GM10266 (cell line): ENCODE measurements around the gene MYMK.

ENCODE experiments used
- DNase-seq: peaks from one replicate; pipeline ENCODE4 v3.0.0; 2012; ENCODE audit errors: extremely low spot score
- CTCF ChIP-seq: IDR thresholded peaks from 2 replicates; pipeline ENCODE4 v1.5.1; 2012; ENCODE audit warnings: mild to moderate bottlenecking, low read depth; ENCODE audit not compliant: control insufficient read depth, insufficient read depth; ENCODE audit errors: missing control alignments

The MYMK gene

GRCh38 chr9:133522073-133522910 lies 2.5 kb downstream of the MYMK start:
- no peak for DNase-seq
- no peak for TF ChIP-seq CTCF

GRCh38 chr9:133521122-133522072 lies 3.4 kb downstream of the MYMK start:
- DNase-seq = no peak
- no peak for TF ChIP-seq CTCF

GRCh38 chr9:133520121-133520835 lies 4.5 kb downstream of the MYMK start:
- no peak for TF ChIP-seq CTCF
- DNase-seq = no peak

GRCh38 chr9:133519693-133520092 lies 5.1 kb downstream of the MYMK start:
- no peak for DNase-seq
- TF ChIP-seq CTCF = no peak

- no peak for TF ChIP-seq CTCF
- DNase-seq = no peak
Measured at GRCh38 chr9:133518706-133519449, 5.9 kb downstream of the MYMK start.

GRCh38 chr9:133518200-133518599 lies 6.6 kb downstream of the MYMK start:
- DNase-seq = no peak
- TF ChIP-seq CTCF = no peak
